Fibroblast of the aortic adventitia (primary cell): ENCODE data around the gene FMNL2. TPM values are rescaled to one million over a fixed set of nuclear protein-coding genes. Genes with fewer than 3 reads are reported as not detected.

Experiments used
- DNase-seq: peaks from one replicate; pipeline ENCODE4 v3.0.0-alpha.2; 2010; ENCODE audit warnings: low read depth
- H3K4me3 ChIP-seq: 2 replicates; pipeline ENCODE4 v1.5.1; 2011; ENCODE audit warnings: low read depth, mild to moderate bottlenecking, control low read depth, low read length, moderate library complexity
- CTCF ChIP-seq: IDR thresholded peaks from 2 replicates; pipeline ENCODE4 v1.5.1; 2011; ENCODE audit warnings: mild to moderate bottlenecking, low read length, control low read depth, inconsistent platforms; ENCODE audit not compliant: insufficient read depth
- total RNA-seq: library from RNA; depleted of rRNA; stranded (reverse); fragments of >200 nt; gene quantifications from 2 replicates; pipeline ENCODE4 v1.2.3, GENCODE V29; 2012; ENCODE audit warnings: low replicate concordance

The FMNL2 gene
- total RNA-seq, 1 donor, result 23.6 TPM

DNA sequence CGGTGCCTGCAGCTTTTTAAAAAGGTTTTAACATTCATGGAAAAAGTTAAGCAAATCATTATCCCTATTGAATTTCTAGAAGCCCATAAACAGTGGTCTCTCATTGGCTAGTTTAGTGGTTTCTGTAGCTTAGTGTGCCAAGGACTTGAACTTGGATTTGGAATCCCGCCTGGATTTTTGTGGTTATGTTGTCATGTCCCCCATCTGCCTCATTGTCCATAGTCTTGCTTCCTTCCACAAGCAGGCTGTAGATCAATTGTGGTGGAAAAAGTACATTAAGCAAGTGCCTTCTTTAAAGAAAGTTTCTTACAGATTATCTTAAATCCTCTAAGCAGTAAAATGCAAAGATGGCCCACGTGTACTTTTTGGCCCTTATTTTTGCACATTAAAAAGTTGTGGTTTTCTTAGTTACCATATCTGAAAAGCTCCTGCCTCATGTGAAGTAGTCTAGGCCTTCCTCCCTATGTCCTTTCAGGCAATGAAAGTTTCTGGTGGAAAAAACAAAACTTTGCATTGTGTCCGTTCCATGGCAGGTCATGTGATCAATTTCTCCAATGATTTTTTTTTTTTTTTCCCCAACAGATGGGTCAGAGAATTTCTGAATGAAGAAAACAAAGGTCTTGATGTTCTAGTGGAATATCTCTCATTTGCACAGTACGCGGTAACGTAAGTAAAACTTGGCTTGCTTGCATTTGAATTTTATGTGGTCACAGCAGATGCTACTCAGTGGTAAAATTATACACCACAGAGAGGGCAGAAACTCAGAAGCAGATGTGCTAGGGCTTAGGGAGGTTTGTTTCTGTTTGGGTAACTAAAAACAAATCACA is 223.4 kb downstream of the FMNL2 start:
- no peak for TF ChIP-seq CTCF
- no peak overlapping the region for H3K4me3 ChIP-seq
- peak; percentile 89 for DNase-seq

- H3K4me3 ChIP-seq, result no peak overlapping the region
- no peak for DNase-seq
- TF ChIP-seq CTCF, result no peak
These were observed 224.0 kb downstream of the FMNL2 start for GRCh38 chr2:152559008-152559407.

DNA sequence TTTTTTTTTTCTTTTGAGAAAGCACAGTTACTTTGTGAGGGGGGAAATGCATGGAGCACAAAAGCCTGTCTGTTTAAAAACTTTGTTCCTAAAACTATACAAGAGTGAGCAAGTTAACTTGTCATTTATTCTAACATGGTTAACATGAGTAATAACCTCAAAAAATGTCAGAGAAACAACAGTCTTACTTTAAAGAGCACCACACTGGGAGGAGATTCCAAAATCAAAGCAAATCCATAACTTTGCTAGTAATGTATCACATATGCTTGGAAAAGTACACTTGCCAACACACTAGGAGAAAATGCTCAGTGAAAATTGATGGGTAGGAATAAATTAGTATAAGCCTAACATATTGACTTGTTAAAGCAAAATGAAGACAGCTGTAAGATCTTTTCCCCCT is 225.2 kb downstream of the FMNL2 start:
- TF ChIP-seq CTCF, result no peak
- no peak overlapping the region for H3K4me3 ChIP-seq
- DNase-seq, result no peak

- no peak for DNase-seq
- H3K4me3 ChIP-seq, result no peak overlapping the region
- TF ChIP-seq CTCF, result no peak
These were observed 226.1 kb downstream of the FMNL2 start for GRCh38 chr2:152560873-152561595.

DNA sequence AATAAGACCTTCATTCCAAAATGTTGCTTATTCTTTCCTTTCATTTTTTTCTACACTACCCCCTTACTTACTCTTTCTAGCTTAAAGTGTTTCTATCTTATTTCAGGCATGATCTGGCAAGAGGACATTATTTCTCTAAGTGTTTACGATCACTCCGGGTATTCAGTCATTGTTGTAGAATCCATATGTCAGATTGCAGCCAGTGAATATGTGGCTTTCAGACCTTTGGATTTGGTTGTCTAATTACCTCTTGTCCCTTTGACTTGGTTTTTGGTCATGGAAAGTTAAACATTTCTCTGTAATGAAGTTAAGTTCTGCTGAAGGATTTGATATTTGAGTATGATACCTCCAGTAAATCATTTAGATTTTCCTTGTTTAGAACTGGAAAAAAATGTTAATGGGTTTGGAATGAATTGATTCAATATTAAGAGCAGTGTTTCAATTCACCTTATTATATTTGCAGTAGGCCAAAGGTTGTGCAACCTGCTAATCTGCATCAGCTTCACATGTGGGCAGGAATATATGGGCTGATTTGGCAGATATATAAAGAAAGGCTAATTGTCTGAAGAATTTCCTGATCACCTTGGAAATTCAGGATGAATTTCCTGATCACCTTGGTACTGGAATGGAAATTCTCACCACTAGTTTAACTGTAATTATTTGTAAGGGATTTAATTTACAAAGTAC is 227.4 kb downstream of the FMNL2 start:
- no peak for TF ChIP-seq CTCF
- H3K4me3 ChIP-seq, result no peak overlapping the region
- DNase-seq, result no peak

- no peak for DNase-seq
- TF ChIP-seq CTCF, result no peak
- no peak overlapping the region for H3K4me3 ChIP-seq
These were observed 228.8 kb downstream of the FMNL2 start for GRCh38 chr2:152563764-152564163.
